WERI-Rb-1 (cell line): ENCODE results near the gene KCNJ16.

Experiments
- DNase-seq: peaks from one replicate; pipeline ENCODE4 v3.0.0-alpha.2; 2020
- H3K27ac ChIP-seq: fragments of 250-450 bp; sonication (Bioruptor Pico); 2 replicates; pipeline ENCODE4 v1.5.1; 2020; ENCODE audit warnings: mild to moderate bottlenecking, moderate library complexity
- H3K27me3 ChIP-seq: fragments of 250-450 bp; sonication (Bioruptor Pico); 2 replicates; pipeline ENCODE4 v1.5.1; 2021; ENCODE audit warnings: mild to moderate bottlenecking, low read depth, moderate library complexity; ENCODE audit not compliant: insufficient read depth, severe bottlenecking
- H3K36me3 ChIP-seq: fragments of 250-450 bp; sonication (Bioruptor Pico); 2 replicates; pipeline ENCODE4 v1.5.1; 2020; ENCODE audit warnings: mild to moderate bottlenecking, moderate library complexity
- H3K4me3 ChIP-seq: 2 replicates; pipeline ENCODE4 v1.5.1; 2011; ENCODE audit warnings: low read depth, mild to moderate bottlenecking, control low read depth, low read length
- H3K9me3 ChIP-seq: fragments of 250-450 bp; sonication (Bioruptor Pico); 2 replicates; pipeline ENCODE4 v1.5.1; 2021; ENCODE audit warnings: mild to moderate bottlenecking, moderate library complexity; ENCODE audit not compliant: severe bottlenecking
- TF ChIP-seq, protein P1 (sequence below): IDR thresholded peaks from 2 replicates; pipeline ENCODE4 v1.5.1; 2011; ENCODE audit warnings: low read depth, mild to moderate bottlenecking, control low read depth, inconsistent platforms, low read length

Gene KCNJ16

DNA sequence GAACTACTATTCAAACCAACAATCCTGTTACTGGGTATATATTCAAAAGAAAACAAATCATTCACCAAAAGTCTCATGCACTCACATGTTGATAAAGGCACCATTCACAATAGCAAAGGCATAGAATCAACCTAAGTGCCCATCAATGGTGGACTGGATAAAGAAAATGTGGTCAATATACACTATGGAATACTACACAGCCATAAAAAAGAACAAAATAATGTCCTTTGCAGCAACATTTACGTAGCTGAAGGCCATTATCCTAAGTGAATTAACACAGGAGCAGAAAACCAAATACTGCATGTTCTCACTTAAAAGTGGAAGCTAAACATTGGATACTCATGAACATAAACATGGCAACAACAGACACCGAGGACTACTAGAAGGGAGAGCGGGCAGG is 41.9 kb downstream of the KCNJ16 start:
- no peak overlapping the region for H3K4me3 ChIP-seq
- TF ChIP-seq, protein P1, sequence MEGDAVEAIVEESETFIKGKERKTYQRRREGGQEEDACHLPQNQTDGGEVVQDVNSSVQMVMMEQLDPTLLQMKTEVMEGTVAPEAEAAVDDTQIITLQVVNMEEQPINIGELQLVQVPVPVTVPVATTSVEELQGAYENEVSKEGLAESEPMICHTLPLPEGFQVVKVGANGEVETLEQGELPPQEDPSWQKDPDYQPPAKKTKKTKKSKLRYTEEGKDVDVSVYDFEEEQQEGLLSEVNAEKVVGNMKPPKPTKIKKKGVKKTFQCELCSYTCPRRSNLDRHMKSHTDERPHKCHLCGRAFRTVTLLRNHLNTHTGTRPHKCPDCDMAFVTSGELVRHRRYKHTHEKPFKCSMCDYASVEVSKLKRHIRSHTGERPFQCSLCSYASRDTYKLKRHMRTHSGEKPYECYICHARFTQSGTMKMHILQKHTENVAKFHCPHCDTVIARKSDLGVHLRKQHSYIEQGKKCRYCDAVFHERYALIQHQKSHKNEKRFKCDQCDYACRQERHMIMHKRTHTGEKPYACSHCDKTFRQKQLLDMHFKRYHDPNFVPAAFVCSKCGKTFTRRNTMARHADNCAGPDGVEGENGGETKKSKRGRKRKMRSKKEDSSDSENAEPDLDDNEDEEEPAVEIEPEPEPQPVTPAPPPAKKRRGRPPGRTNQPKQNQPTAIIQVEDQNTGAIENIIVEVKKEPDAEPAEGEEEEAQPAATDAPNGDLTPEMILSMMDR = no peak
- no peak for DNase-seq
- H3K27me3 ChIP-seq = no peaks in the 10 kb centered on the region
- no peaks in the 10 kb centered on the region for H3K9me3 ChIP-seq
- H3K36me3 ChIP-seq = no peaks in the 10 kb centered on the region
- no peak overlapping the region for H3K27ac ChIP-seq

- Histone ChIP-seq H3K27ac (no peak overlapping the region), H3K9me3 (no peaks in the 10 kb centered on the region), H3K27me3 (no peaks in the 10 kb centered on the region), H3K36me3 (no peaks in the 10 kb centered on the region), H3K4me3 (no peak overlapping the region)
- TF ChIP-seq, protein P1 = no peak
- DNase-seq = no peak
Measured at GRCh38 chr17:70119545-70119944, 44.5 kb downstream of the KCNJ16 start.

DNA sequence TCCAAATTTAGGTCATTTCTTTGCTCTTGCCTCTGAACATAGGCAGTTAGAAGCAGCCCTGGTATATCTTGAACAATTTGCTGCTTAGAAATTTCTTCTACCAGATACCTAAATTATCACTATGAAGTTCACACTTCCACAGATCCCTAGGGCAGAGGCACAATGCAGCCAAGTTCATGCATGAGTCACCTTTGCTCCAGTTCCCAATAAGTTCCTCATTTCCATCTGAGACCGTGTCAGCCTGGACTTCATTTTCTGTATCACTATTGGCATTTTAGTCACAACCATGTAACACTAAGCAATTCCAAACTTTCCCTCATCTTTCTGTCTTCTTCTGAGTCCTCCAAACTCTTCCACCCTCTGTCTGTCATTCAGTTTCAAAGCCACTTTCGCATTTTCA is 45.0 kb downstream of the KCNJ16 start:
- Histone ChIP-seq H3K4me3 (no peak overlapping the region), H3K36me3 (no peaks in the 10 kb centered on the region), H3K27me3 (no peaks in the 10 kb centered on the region), H3K9me3 (no peaks in the 10 kb centered on the region), H3K27ac (no peak overlapping the region)
- TF ChIP-seq, protein P1 = no peak
- DNase-seq = no peak

- no peaks in the 10 kb centered on the region for H3K9me3 ChIP-seq
- TF ChIP-seq, protein P1 = no peak
- no peaks in the 10 kb centered on the region for H3K27me3 ChIP-seq
- H3K4me3 ChIP-seq = no peak overlapping the region
- DNase-seq = no peak
- H3K27ac ChIP-seq = no peak overlapping the region
- H3K36me3 ChIP-seq = no peaks in the 10 kb centered on the region
Measured at GRCh38 chr17:70120425-70120824, 45.4 kb downstream of the KCNJ16 start.

GRCh38 chr17:70121126-70121525 is 46.1 kb downstream of the KCNJ16 start:
- H3K27ac ChIP-seq = no peak overlapping the region
- H3K4me3 ChIP-seq = no peak overlapping the region
- H3K9me3 ChIP-seq = no peaks in the 10 kb centered on the region
- DNase-seq = no peak
- no peaks in the 10 kb centered on the region for H3K36me3 ChIP-seq
- TF ChIP-seq, protein P1 = no peak
- H3K27me3 ChIP-seq = no peaks in the 10 kb centered on the region

- Histone ChIP-seq H3K36me3 (no peaks in the 10 kb centered on the region), H3K4me3 (no peak overlapping the region), H3K27ac (no peak overlapping the region), H3K27me3 (no peaks in the 10 kb centered on the region), H3K9me3 (no peaks in the 10 kb centered on the region)
- TF ChIP-seq, protein P1 = no peak
- DNase-seq = no peak
Measured at GRCh38 chr17:70123193-70123592, 48.2 kb downstream of the KCNJ16 start.
